ENCODE data around the gene SLC6A13. TPM values are rescaled to one million over a fixed set of nuclear protein-coding genes. Genes with fewer than 3 reads are reported as not detected.

SLC6A13 gene
- total RNA-seq, 1 experiment from 2014 or later: not detected

- no peaks in the 10 kb centered on the region for H3K23me2 ChIP-seq (ENCODE audit: insufficient read length, low read depth, low read length, poor library complexity, severe bottlenecking)
- TF ChIP-seq, protein P1, sequence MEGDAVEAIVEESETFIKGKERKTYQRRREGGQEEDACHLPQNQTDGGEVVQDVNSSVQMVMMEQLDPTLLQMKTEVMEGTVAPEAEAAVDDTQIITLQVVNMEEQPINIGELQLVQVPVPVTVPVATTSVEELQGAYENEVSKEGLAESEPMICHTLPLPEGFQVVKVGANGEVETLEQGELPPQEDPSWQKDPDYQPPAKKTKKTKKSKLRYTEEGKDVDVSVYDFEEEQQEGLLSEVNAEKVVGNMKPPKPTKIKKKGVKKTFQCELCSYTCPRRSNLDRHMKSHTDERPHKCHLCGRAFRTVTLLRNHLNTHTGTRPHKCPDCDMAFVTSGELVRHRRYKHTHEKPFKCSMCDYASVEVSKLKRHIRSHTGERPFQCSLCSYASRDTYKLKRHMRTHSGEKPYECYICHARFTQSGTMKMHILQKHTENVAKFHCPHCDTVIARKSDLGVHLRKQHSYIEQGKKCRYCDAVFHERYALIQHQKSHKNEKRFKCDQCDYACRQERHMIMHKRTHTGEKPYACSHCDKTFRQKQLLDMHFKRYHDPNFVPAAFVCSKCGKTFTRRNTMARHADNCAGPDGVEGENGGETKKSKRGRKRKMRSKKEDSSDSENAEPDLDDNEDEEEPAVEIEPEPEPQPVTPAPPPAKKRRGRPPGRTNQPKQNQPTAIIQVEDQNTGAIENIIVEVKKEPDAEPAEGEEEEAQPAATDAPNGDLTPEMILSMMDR (conservative IDR thresholded peaks at IDR 0.05): no peak
- H4K5ac ChIP-seq (ENCODE audit: insufficient read length, low read depth, low read length): no peak overlapping the region
- H4K91ac ChIP-seq (ENCODE audit: insufficient read length, low read depth, low read length): no peak overlapping the region
- no peak overlapping the region for H2AK5ac ChIP-seq (ENCODE audit: insufficient read length, low read length)
- peaks cover 15 to 31% of the 10 kb centered on the region in 2 experiments for H3K4me1 Mint-ChIP-seq
- no peaks in the 10 kb centered on the region for H4K20me1 ChIP-seq (ENCODE audit: control insufficient read depth, insufficient read depth, insufficient read length)
- no peak overlapping the region for H3K4me3 Mint-ChIP-seq
- H2BK5ac ChIP-seq (ENCODE audit: insufficient read length, low read length): no peak overlapping the region
- H3K27me3 Mint-ChIP-seq (ENCODE audit: low read depth): peaks cover 7% of the 10 kb centered on the region
- no peaks in the 10 kb centered on the region for H3K9me3 ChIP-seq (ENCODE audit: control insufficient read depth, low read depth, low read length)
- no peak overlapping the region for H2BK15ac ChIP-seq (ENCODE audit: low read depth, low read length)
- no peak overlapping the region for H3K27ac ChIP-seq (ENCODE audit: insufficient read length, low read depth, low read length)
- no peaks in the 10 kb centered on the region for H3K36me3 Mint-ChIP-seq (ENCODE audit: insufficient read depth in 1 of 3, low read depth in 3 of 3)
- no peak overlapping the region for H2BK12ac ChIP-seq (ENCODE audit: insufficient read length, low read depth, low read length)
- H2AFZ ChIP-seq (ENCODE audit: low read length): no peak overlapping the region
- H3K4me1 ChIP-seq (ENCODE audit: insufficient read depth, low read length): peaks cover 4% of the 10 kb centered on the region; the same call in 1 of the 2 replicates
- no peak overlapping the region for H3T11ph ChIP-seq (ENCODE audit: low read length)
- no peak overlapping the region for H3K4me2 ChIP-seq (ENCODE audit: insufficient read depth, insufficient read length, low read length)
- H3K14ac ChIP-seq (ENCODE audit: insufficient read depth, low read length): no peak overlapping the region; the same call in 1 of the 2 replicates
- H3K79me2 ChIP-seq (ENCODE audit: insufficient read depth, low read length): no peaks in the 10 kb centered on the region
- H3K4ac ChIP-seq (ENCODE audit: low read depth, low read length): no peak overlapping the region
- no peak overlapping the region; a peak in 1 of 7 replicates for H3K27ac Mint-ChIP-seq
- no peak overlapping the region for H2BK120ac ChIP-seq (ENCODE audit: low read depth, low read length, poor library complexity, severe bottlenecking)
- no peaks in the 10 kb centered on the region for H3K27me3 ChIP-seq (ENCODE audit: insufficient read depth, low read length)
- H3K56ac ChIP-seq (ENCODE audit: insufficient read length, low read depth, low read length): no peak overlapping the region
- H2BK20ac ChIP-seq (ENCODE audit: low read depth, low read length, poor library complexity, severe bottlenecking): no peak overlapping the region
- no peak overlapping the region for H4K8ac ChIP-seq (replicated peaks; ENCODE audit: insufficient read length, low read depth, low read length)
- H3K79me1 ChIP-seq (ENCODE audit: insufficient read depth, low read depth, low read length, poor library complexity, severe bottlenecking): no peaks in the 10 kb centered on the region
- H3K9me3 Mint-ChIP-seq: no peaks in the 10 kb centered on the region
- no peak overlapping the region for H3K23ac ChIP-seq (ENCODE audit: insufficient read length, low read depth, low read length)
- no CpG with 5 or more reads among the region's 8 CpGs for WGBS (ENCODE audit: extremely low coverage, insufficient read length, low lambda C conversion rate)
- H3K9ac ChIP-seq (ENCODE audit: extremely low read depth, insufficient read length, low read length): no peak overlapping the region
- H3K18ac ChIP-seq (ENCODE audit: insufficient read length, low read depth, low read length): no peak overlapping the region
- DNase-seq: no peak
These were observed 82.2 kb downstream of the SLC6A13 start for GRCh38 chr12:180445-180844.

All from H9 (cell line).